Pancreas (tissue), 10 donors: Measurements from ENCODE around the gene PHIP. TPM values are rescaled to one million over a fixed set of nuclear protein-coding genes. Genes with fewer than 3 reads are reported as not detected.

Source experiments
- ATAC-seq, 4 donors: fragments of 200-7000 bp; cut with Tn5 transposase; one replicate each; pipeline versions ENCODE4 v1.8.0 to v1.9.1; 2020; ENCODE audit warnings: mild to moderate bottlenecking in 4 of 4, moderate library complexity in 4 of 4
- DNase-seq, 6 donors: peaks; one replicate each; pipeline ENCODE4 v3.0.0-alpha.2; 2020
- FAIRE-seq: peaks from 2 replicates; lab custom pipeline; 2012; peaks lifted over from hg19 to GRCh38; lab: Jason Lieb, UNC
- H3K27ac ChIP-seq, 4 donors: fragments of 200-600 bp; sonication (generic); 1 replicate in 3 of 4; 2 replicates in 1 of 4; pipeline versions ENCODE4 v1.5.0 to v1.8.0; 2020
- H3K27me3 ChIP-seq, 4 donors: fragments of 200-600 bp; one replicate each; pipeline ENCODE4 v1.8.0; 2021
- H3K36me3 ChIP-seq, 3 donors: fragments of 200-600 bp; sonication (generic) in 1 of 3; one replicate each; pipeline versions ENCODE4 v1.5.0 to v1.8.0; 2020 to 2021
- H3K4me1 ChIP-seq, 3 donors: fragments of 200-600 bp; one replicate each; pipeline ENCODE4 v1.8.0; 2021
- H3K4me3 ChIP-seq, 4 donors: fragments of 200-600 bp; sonication (generic) in 2 of 4; one replicate each; pipeline versions ENCODE4 v1.5.0 to v1.8.0; 2020 to 2021
- H3K9me3 ChIP-seq, 4 donors: fragments of 200-600 bp; one replicate each; pipeline ENCODE4 v1.8.0; 2021
- CTCF ChIP-seq, 4 donors: fragments of 200-600 bp; sonication (generic) in 3 of 4; IDR thresholded peaks; one replicate each; pipeline versions ENCODE4 v1.5.0 to v1.8.0; 2021; ENCODE audit warnings: antibody characterized with exemption in 4 of 4
- WGBS, 2 donors: extraction: QIAGEN DNeasy Blood & Tissue Kit; methylation state at CpG; one replicate each; pipeline ENCODE4 v1.1.7; 2013; 5-methylcytosine and 5-hydroxymethylcytosine counted together
- intact Hi-C, 3 donors: fragments of 100-400 bp; cut with DNase I; formaldehyde crosslinking; loops; one replicate each; pipeline versions ENCODE4 v1.11.1 to v1.14.2; 2022
- polyA plus RNA-seq, 2 donors: library from polyadenylated mRNA; stranded (reverse); fragments of 200-250 nt; gene quantifications; one replicate each; pipeline ENCODE4 v1.2.3, GENCODE V29; 2013
- total RNA-seq, 6 donors: library from RNA; stranded (reverse); fragmentation: NEBNext Ultra II Directional in 4 of 6; extraction: Animal tissue kit (Norgen Biotek cat#: 25700) in 4 of 6; gene quantifications; one replicate each; pipeline versions ENCODE4 v1.2.1 to v1.2.4, GENCODE V29; 2021 to 2023
- donor health status: healthy with polysubstance abuse.
- donor health status: DM: no; HTN: no; CAD: no; lungs with moderate emphysema.
- donor health status: DM: no; HTN: no; CAD: no.
- donor health status: control.
- donor health status: control.
- donor health status: Bipolar disorder and iron deficiency.
- donor health status: DM: yes; HTN: yes; CAD: no.
- donor health status: DM: no; HTN: no; CAD: no.
- donor health status: DM: no; HTN: no; CAD: no.
- donor health status: DM: yes; HTN: yes; CAD: no.

The PHIP gene
- total and polyA plus RNA-seq, 8 donors: 8.3 to 17.9 (median 11.0) TPM

- ATAC-seq: no peak
Observed at GRCh38 chr6:78999737-79000136, 78.3 kb downstream of the PHIP start.

GRCh38 chr6:78995946-78996345 lies 82.1 kb downstream of the PHIP start:
- intact Hi-C loops: no loop called here
- peaks cover 3 to 58% (median 20%) of the 10 kb centered on the region in 3 donors for H3K36me3 ChIP-seq
- no peak overlapping the region for H3K4me3 ChIP-seq
- H3K4me1 ChIP-seq: no peaks in the 10 kb centered on the region
- no peak for DNase-seq
- no peak for FAIRE-seq
- H3K9me3 ChIP-seq: no peaks in the 10 kb centered on the region
- H3K27ac ChIP-seq: no peak overlapping the region
- ATAC-seq: no peak
- no peaks in the 10 kb centered on the region for H3K27me3 ChIP-seq
- TF ChIP-seq CTCF (IDR thresholded peaks at IDR 0.05): no peak

More at GRCh38 chr6:78999737-79000136, 78.3 kb downstream of the PHIP start:
- peaks cover 0 to under 1% (median 0%) of the 10 kb centered on the region in 3 donors for H3K4me1 ChIP-seq
- no peak overlapping the region for H3K27ac ChIP-seq
- intact Hi-C loops: no loop called here
- H3K36me3 ChIP-seq: peaks cover 0 to 59% (median 9%) of the 10 kb centered on the region in 3 donors
- no peaks in the 10 kb centered on the region for H3K9me3 ChIP-seq
- TF ChIP-seq CTCF (IDR thresholded peaks at IDR 0.05): no peak
- H3K4me3 ChIP-seq: no peak overlapping the region
- H3K27me3 ChIP-seq: no peaks in the 10 kb centered on the region
- FAIRE-seq (no peak), DNase-seq (no peak)

GRCh38 chr6:78995346-78995745 lies 82.7 kb downstream of the PHIP start:
- H3K4me3 ChIP-seq: no peak overlapping the region
- H3K27ac ChIP-seq: no peak overlapping the region
- H3K4me1 ChIP-seq: no peaks in the 10 kb centered on the region
- no peaks in the 10 kb centered on the region for H3K9me3 ChIP-seq
- H3K36me3 ChIP-seq: peaks cover 3 to 61% (median 19%) of the 10 kb centered on the region in 3 donors
- intact Hi-C loops: no loop called here
- no peak for DNase-seq
- WGBS, 2 donors: 97 to 100% methylated on average over 1 of the region's 1 CpG
- H3K27me3 ChIP-seq: no peaks in the 10 kb centered on the region
- ATAC-seq: no peak
- no peak for TF ChIP-seq CTCF (IDR thresholded peaks at IDR 0.05)
- FAIRE-seq: no peak

GRCh38 chr6:78993955-78994354 lies 84.1 kb downstream of the PHIP start:
- H3K27me3 ChIP-seq: no peaks in the 10 kb centered on the region
- H3K27ac ChIP-seq: no peak overlapping the region
- FAIRE-seq: no peak
- H3K36me3 ChIP-seq: peaks cover 3 to 63% (median 20%) of the 10 kb centered on the region in 3 donors
- peaks cover 0 to 8% (median 0%) of the 10 kb centered on the region in 3 donors for H3K4me1 ChIP-seq
- no peak for TF ChIP-seq CTCF (IDR thresholded peaks at IDR 0.05)
- no peaks in the 10 kb centered on the region for H3K9me3 ChIP-seq
- no peak for DNase-seq
- intact Hi-C loops: no loop called here
- 98 to 99% methylated on average over 5 of the region's 5 CpGs for WGBS, 2 donors
- no peak for ATAC-seq
- no peak overlapping the region for H3K4me3 ChIP-seq

GRCh38 chr6:78989191-78989590 lies 88.9 kb downstream of the PHIP start:
- H3K4me1 ChIP-seq: peaks cover 0 to 8% (median 0%) of the 10 kb centered on the region in 3 donors
- no peak overlapping the region for H3K27ac ChIP-seq
- intact Hi-C loops: no loop called here
- ATAC-seq (no peak), DNase-seq (no peak), FAIRE-seq (no peak)
- no peaks in the 10 kb centered on the region for H3K27me3 ChIP-seq
- peaks cover 7 to 39% (median 18%) of the 10 kb centered on the region in 3 donors for H3K36me3 ChIP-seq
- no peak for TF ChIP-seq CTCF (IDR thresholded peaks at IDR 0.05)
- H3K9me3 ChIP-seq: no peaks in the 10 kb centered on the region
- WGBS, 2 donors: 65 to 69% methylated on average over 2 of the region's 2 CpGs
- H3K4me3 ChIP-seq: no peak overlapping the region
